Lower leg skin (tissue), 4 donors: ENCODE data around the gene DPH2. TPM values are rescaled to one million over a fixed set of nuclear protein-coding genes. Genes with fewer than 3 reads are reported as not detected.

ENCODE experiments used
- DNase-seq, 2 donors: peaks; one replicate each; pipeline ENCODE4 v3.0.0-alpha.2; 2019; ENCODE audit warnings: low spot score in 2 of 2
- H3K4me3 ChIP-seq: fragments of 200-600 bp; sonication (generic); 2 replicates; pipeline ENCODE4 v1.5.1; 2017; ENCODE audit warnings: mild to moderate bottlenecking, low read depth; ENCODE audit not compliant: poor library complexity, severe bottlenecking
- POLR2A ChIP-seq, 2 donors: fragments of 450-650 bp; IDR thresholded peaks; one replicate each; pipeline ENCODE4 v1.6.1; 2016 to 2017; ENCODE audit warnings: antibody characterized with exemption in 2 of 2, mild to moderate bottlenecking in 1 of 2, moderate library complexity in 1 of 2
- WGBS, 2 donors: methylation state at CpG; one replicate each; pipeline ENCODE4 v1.1.5; 2018; 5-methylcytosine and 5-hydroxymethylcytosine counted together
- intact Hi-C: fragments of 100-400 bp; cut with DNase I; formaldehyde crosslinking; loops from one replicate; pipeline ENCODE4 v1.15.0; 2023; ENCODE audit warnings: low total_unique reads
- total RNA-seq, 4 donors: library from RNA; depleted of rRNA; stranded (reverse); fragments of >200 nt; gene quantifications; one replicate each; pipeline ENCODE4 v1.1.0, GENCODE V29; 2016
- TF ChIP-seq, protein P1 (sequence below), 3 donors: fragments of 450-650 bp; IDR thresholded peaks; one replicate each; pipeline ENCODE4 v1.5.1; 2016; ENCODE audit warnings: antibody characterized with exemption in 3 of 3, mild to moderate bottlenecking in 3 of 3, moderate library complexity in 2 of 3

The DPH2 gene
- total RNA-seq, 4 donors from 2014 or later = 12.8 to 26.6 (median 17.7) TPM

GRCh38 chr1:43983253-43983899 lies 13.6 kb downstream of the DPH2 start:
- intact Hi-C loops = no loop called here
- H3K4me3 ChIP-seq = no peak overlapping the region
- 76 to 83% methylated on average over 12 of the region's 12 CpGs for WGBS, 2 donors
- TF ChIP-seq POLR2A (IDR thresholded peaks at IDR 0.05) = no peak
- TF ChIP-seq, protein P1, sequence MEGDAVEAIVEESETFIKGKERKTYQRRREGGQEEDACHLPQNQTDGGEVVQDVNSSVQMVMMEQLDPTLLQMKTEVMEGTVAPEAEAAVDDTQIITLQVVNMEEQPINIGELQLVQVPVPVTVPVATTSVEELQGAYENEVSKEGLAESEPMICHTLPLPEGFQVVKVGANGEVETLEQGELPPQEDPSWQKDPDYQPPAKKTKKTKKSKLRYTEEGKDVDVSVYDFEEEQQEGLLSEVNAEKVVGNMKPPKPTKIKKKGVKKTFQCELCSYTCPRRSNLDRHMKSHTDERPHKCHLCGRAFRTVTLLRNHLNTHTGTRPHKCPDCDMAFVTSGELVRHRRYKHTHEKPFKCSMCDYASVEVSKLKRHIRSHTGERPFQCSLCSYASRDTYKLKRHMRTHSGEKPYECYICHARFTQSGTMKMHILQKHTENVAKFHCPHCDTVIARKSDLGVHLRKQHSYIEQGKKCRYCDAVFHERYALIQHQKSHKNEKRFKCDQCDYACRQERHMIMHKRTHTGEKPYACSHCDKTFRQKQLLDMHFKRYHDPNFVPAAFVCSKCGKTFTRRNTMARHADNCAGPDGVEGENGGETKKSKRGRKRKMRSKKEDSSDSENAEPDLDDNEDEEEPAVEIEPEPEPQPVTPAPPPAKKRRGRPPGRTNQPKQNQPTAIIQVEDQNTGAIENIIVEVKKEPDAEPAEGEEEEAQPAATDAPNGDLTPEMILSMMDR (IDR thresholded peaks at IDR 0.05) = no peak
- DNase-seq = no peak

DNA sequence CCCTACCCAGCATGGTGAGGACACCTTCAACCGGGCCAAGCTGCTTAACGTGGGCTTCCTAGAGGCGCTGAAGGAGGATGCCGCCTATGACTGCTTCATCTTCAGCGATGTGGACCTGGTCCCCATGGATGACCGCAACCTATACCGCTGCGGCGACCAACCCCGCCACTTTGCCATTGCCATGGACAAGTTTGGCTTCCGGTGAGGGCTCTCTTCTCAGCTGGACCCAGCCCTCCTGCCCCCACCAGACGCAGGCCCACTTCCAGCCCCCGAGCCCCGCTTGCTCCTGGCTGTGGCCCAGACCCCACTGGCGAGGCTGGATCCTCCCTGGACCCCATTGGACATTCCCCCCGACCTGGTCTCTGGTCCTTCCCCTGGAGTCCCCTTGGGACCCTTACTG lies 15.0 kb downstream of the DPH2 start:
- intact Hi-C loops = no loop called here
- no peak for TF ChIP-seq POLR2A (IDR thresholded peaks at IDR 0.05)
- TF ChIP-seq, protein P1 (IDR thresholded peaks at IDR 0.05) = no peak
- WGBS, 2 donors = 94 to 97% methylated on average over 15 to 16 of the region's 16 CpGs
- H3K4me3 ChIP-seq = no peak overlapping the region
- DNase-seq = no peak

DNA sequence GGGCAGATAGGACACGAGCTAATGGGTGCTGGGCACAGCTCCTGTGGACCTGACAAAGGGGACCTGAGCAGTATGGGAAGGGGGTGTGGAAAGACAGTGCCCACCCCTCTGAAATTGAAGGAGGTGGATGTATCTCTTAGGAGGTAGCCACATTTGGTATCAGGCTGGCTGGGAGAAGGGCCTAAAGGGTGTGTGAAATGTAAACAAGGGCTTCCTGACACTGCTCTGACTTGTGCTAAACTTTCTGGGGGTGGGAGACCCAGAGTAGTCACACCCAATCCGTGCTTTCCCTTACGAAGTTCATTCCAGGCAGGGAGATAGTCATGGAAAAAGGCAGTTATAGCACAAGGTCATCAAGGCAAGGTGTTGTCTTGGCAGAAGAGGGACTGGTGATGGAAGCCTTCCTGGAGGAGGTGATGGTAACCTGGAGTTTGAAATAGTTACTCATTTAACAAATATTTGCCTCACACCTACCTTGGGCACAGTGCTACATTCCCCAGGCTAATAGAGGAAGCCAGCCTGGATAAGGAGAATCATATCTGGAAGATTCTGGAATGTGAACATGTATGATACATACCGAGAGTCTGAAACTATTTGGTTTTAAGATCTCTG lies 16.3 kb downstream of the DPH2 start:
- no peak for TF ChIP-seq POLR2A (IDR thresholded peaks at IDR 0.05)
- TF ChIP-seq, protein P1 (IDR thresholded peaks at IDR 0.05) = no peak
- no peak for DNase-seq
- 77 to 86% methylated on average over 4 of the region's 4 CpGs for WGBS, 2 donors
- H3K4me3 ChIP-seq = no peak overlapping the region
- intact Hi-C loops = no loop called here

GRCh38 chr1:43986712-43987111 lies 16.9 kb downstream of the DPH2 start:
- intact Hi-C loops = no loop called here
- TF ChIP-seq POLR2A (IDR thresholded peaks at IDR 0.05) = no peak
- no peak overlapping the region for H3K4me3 ChIP-seq
- DNase-seq = no peak
- 62 to 68% methylated on average over 6 of the region's 6 CpGs for WGBS, 2 donors

GRCh38 chr1:43987159-43987902 lies 17.5 kb downstream of the DPH2 start:
- no peak for DNase-seq
- H3K4me3 ChIP-seq = no peak overlapping the region
- TF ChIP-seq, protein P1 (IDR thresholded peaks at IDR 0.05) = no peak
- no peak for TF ChIP-seq POLR2A (IDR thresholded peaks at IDR 0.05)
- intact Hi-C loops = no loop called here
- 74 to 82% methylated on average over 6 of the region's 6 CpGs for WGBS, 2 donors
